Ishikawa (cell line): ENCODE results near the gene HELZ2.

Source experiments
- CEBPB ChIP-seq: IDR thresholded peaks from 2 replicates; pipeline ENCODE4 v1.6.1; 2012
- EP300 ChIP-seq: IDR thresholded peaks from 2 replicates; pipeline ENCODE4 v1.6.1; 2012; ENCODE audit warnings: borderline replicate concordance
- FOXM1 ChIP-seq: IDR thresholded peaks from 2 replicates; pipeline ENCODE4 v1.6.1; 2012; ENCODE audit warnings: low read depth, borderline replicate concordance
- TF ChIP-seq, protein P1 (sequence below): IDR thresholded peaks from 2 replicates; pipeline ENCODE4 v1.6.1; 2012; ENCODE audit warnings: low read depth, mild to moderate bottlenecking
- TF ChIP-seq, protein P2 (sequence below): IDR thresholded peaks from 2 replicates; pipeline ENCODE4 v1.6.1; 2012

DNA sequence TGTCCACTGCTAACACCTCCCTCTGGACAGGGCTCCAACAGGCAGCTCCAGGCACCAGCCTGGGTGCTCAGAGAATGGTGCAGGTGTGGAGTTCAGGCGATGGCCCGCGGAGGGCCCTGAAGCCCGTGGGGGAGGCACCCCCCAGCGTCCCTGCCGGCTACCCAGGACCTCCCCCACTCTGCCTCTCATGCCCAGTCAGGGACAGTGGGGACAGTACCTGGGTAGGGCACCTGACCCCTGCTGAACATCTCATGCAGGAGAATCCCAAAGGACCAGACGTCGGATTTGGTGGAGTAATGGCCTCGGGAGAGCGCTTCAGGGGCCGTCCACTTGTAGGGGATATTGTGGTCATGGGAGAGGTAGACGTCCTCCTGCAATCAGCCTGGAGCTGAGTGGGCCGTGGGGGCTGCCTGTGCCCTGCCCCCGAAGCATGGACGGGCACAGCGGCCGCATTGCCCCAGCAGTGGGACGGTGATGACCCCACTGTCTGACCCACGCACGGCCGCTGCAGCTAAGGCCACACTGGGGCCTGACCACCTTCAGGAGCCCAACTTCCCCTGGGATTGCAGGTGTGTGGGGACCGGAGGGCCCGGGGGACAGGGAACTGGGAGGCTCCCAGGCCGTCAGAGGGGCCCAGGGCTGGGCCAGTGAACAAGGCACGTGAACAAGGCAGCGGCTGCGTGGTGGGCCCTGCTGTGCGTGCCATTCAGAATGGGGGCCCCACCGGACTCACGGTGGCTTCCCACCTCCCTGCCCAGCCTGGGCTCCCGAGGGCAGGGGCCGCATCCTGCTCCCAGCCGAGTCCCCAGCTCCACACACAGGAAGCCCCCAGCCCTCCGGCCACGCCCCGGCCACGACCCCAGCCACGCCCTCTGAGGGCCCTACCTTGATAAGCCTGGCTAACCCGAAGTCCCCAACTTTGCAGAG lies 43.9 kb downstream of the HELZ2 start:
- TF ChIP-seq FOXM1 (no peak), CEBPB (no peak), EP300 (no peak)
- TF ChIP-seq, protein P1, sequence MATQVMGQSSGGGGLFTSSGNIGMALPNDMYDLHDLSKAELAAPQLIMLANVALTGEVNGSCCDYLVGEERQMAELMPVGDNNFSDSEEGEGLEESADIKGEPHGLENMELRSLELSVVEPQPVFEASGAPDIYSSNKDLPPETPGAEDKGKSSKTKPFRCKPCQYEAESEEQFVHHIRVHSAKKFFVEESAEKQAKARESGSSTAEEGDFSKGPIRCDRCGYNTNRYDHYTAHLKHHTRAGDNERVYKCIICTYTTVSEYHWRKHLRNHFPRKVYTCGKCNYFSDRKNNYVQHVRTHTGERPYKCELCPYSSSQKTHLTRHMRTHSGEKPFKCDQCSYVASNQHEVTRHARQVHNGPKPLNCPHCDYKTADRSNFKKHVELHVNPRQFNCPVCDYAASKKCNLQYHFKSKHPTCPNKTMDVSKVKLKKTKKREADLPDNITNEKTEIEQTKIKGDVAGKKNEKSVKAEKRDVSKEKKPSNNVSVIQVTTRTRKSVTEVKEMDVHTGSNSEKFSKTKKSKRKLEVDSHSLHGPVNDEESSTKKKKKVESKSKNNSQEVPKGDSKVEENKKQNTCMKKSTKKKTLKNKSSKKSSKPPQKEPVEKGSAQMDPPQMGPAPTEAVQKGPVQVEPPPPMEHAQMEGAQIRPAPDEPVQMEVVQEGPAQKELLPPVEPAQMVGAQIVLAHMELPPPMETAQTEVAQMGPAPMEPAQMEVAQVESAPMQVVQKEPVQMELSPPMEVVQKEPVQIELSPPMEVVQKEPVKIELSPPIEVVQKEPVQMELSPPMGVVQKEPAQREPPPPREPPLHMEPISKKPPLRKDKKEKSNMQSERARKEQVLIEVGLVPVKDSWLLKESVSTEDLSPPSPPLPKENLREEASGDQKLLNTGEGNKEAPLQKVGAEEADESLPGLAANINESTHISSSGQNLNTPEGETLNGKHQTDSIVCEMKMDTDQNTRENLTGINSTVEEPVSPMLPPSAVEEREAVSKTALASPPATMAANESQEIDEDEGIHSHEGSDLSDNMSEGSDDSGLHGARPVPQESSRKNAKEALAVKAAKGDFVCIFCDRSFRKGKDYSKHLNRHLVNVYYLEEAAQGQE = no peak
- TF ChIP-seq, protein P2, sequence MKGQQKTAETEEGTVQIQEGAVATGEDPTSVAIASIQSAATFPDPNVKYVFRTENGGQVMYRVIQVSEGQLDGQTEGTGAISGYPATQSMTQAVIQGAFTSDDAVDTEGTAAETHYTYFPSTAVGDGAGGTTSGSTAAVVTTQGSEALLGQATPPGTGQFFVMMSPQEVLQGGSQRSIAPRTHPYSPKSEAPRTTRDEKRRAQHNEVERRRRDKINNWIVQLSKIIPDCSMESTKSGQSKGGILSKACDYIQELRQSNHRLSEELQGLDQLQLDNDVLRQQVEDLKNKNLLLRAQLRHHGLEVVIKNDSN = no peak
